ENCODE results near the gene CLPSL1. TPM values are rescaled to one million over a fixed set of nuclear protein-coding genes. Genes with fewer than 3 reads are reported as not detected.

The CLPSL1 gene
- total and polyA plus RNA-seq, 2 of the 4 experiments (the other 2 are of a cell fraction): not detected

DNA sequence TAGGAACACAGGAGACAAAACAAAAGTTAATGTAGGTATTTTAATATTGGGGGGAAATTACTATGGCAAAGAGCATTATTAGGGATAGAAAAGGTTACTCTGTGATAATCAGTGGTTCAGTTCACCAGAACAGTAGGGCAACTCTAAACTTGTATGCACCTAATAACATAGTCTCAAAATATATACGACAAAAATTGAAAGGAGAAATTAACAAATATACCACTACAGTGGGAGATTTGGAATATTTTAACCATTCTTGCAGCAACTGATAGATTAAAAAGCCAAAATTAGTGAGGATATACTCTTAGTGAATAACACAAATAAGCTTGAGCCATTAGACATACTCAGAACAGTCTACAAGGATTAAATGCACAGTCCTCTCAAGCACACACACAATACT, 32.9 kb upstream of the CLPSL1 start:
- H4K5ac ChIP-seq (ENCODE audit: low read depth, low read length): no peak overlapping the region
- TF ChIP-seq, protein P1, sequence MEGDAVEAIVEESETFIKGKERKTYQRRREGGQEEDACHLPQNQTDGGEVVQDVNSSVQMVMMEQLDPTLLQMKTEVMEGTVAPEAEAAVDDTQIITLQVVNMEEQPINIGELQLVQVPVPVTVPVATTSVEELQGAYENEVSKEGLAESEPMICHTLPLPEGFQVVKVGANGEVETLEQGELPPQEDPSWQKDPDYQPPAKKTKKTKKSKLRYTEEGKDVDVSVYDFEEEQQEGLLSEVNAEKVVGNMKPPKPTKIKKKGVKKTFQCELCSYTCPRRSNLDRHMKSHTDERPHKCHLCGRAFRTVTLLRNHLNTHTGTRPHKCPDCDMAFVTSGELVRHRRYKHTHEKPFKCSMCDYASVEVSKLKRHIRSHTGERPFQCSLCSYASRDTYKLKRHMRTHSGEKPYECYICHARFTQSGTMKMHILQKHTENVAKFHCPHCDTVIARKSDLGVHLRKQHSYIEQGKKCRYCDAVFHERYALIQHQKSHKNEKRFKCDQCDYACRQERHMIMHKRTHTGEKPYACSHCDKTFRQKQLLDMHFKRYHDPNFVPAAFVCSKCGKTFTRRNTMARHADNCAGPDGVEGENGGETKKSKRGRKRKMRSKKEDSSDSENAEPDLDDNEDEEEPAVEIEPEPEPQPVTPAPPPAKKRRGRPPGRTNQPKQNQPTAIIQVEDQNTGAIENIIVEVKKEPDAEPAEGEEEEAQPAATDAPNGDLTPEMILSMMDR (conservative IDR thresholded peaks at IDR 0.05; ENCODE audit: low read depth, low read length): no peak
- TF ChIP-seq SMC3 (IDR thresholded peaks at IDR 0.05; ENCODE audit: low read depth, low read length): no peak
- TF ChIP-seq, protein P2, sequence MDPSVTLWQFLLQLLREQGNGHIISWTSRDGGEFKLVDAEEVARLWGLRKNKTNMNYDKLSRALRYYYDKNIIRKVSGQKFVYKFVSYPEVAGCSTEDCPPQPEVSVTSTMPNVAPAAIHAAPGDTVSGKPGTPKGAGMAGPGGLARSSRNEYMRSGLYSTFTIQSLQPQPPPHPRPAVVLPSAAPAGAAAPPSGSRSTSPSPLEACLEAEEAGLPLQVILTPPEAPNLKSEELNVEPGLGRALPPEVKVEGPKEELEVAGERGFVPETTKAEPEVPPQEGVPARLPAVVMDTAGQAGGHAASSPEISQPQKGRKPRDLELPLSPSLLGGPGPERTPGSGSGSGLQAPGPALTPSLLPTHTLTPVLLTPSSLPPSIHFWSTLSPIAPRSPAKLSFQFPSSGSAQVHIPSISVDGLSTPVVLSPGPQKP (IDR thresholded peaks at IDR 0.05; ENCODE audit: borderline replicate concordance, low read depth, low read length): no peak
- no peak for TF ChIP-seq RCOR1 (IDR thresholded peaks at IDR 0.05; ENCODE audit: insufficient replicate concordance, low read length)
- no peak for TF ChIP-seq MAFK (IDR thresholded peaks at IDR 0.05; ENCODE audit: low read depth, low read length)
- no peak for TF ChIP-seq MAZ (IDR thresholded peaks at IDR 0.05; ENCODE audit: borderline replicate concordance, low read depth, low read length)
- TF ChIP-seq RFX5 (IDR thresholded peaks at IDR 0.05; ENCODE audit: low read depth, low read length): no peak
- no peak for TF ChIP-seq BHLHE40 (IDR thresholded peaks at IDR 0.05; ENCODE audit: low read depth, low read length)
- no peak for TF ChIP-seq CHD1 (IDR thresholded peaks at IDR 0.05; ENCODE audit: low read depth, low read length)
- TF ChIP-seq, protein P3, sequence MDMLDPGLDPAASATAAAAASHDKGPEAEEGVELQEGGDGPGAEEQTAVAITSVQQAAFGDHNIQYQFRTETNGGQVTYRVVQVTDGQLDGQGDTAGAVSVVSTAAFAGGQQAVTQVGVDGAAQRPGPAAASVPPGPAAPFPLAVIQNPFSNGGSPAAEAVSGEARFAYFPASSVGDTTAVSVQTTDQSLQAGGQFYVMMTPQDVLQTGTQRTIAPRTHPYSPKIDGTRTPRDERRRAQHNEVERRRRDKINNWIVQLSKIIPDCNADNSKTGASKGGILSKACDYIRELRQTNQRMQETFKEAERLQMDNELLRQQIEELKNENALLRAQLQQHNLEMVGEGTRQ (IDR thresholded peaks at IDR 0.05; ENCODE audit: low read depth, low read length): no peak
- no peak for TF ChIP-seq NFE2L2 (IDR thresholded peaks at IDR 0.05; ENCODE audit: low read depth, low read length)
- no peak for TF ChIP-seq MXI1 (IDR thresholded peaks at IDR 0.05; ENCODE audit: borderline replicate concordance, low read depth, low read length)
- TF ChIP-seq RAD21 (IDR thresholded peaks at IDR 0.05; ENCODE audit: low read length): no peak
- TF ChIP-seq POLR2A (IDR thresholded peaks at IDR 0.05; ENCODE audit: low read depth, low read length): no peak
- no peak for TF ChIP-seq CEBPB (IDR thresholded peaks at IDR 0.05; ENCODE audit: low read depth, low read length)
- H2BK5ac ChIP-seq (ENCODE audit: low read depth, low read length, poor library complexity, severe bottlenecking): no peak overlapping the region
- DNase-seq: no peak
- H2BK15ac ChIP-seq (ENCODE audit: low read depth, low read length): no peak overlapping the region
- H2AK9ac ChIP-seq (replicated peaks; ENCODE audit: low read depth, low read length, poor library complexity): no peak overlapping the region
- H3K9me1 ChIP-seq (ENCODE audit: insufficient read depth, low read length): no peaks in the 10 kb centered on the region
- WGBS, 2 experiments (ENCODE audit: extremely low coverage in 2 of 2, insufficient read length in 1 of 2): no CpG with 5 or more reads among the region's 1 CpG
- no peak overlapping the region for H3K23ac ChIP-seq (ENCODE audit: low read depth, low read length)
- H3K56ac ChIP-seq (ENCODE audit: extremely low read depth, insufficient read depth, low read length): no peak overlapping the region
- H3K79me1 ChIP-seq (ENCODE audit: low read depth in 1 of 2, low read length in 2 of 2): no peaks in the 10 kb centered on the region
- H2BK120ac ChIP-seq (ENCODE audit: low read depth, low read length): no peak overlapping the region
- H3K27me3 ChIP-seq (ENCODE audit: control insufficient read depth, insufficient read depth, low read length): peaks cover 40% of the 10 kb centered on the region
- no peaks in the 10 kb centered on the region for H3K4me1 ChIP-seq (ENCODE audit: control insufficient read depth, insufficient read depth, low read length)
- H3K4me3 ChIP-seq (ENCODE audit: insufficient read depth, low read depth, low read length): no peak overlapping the region
- H3K18ac ChIP-seq (ENCODE audit: low read depth, low read length): no peak overlapping the region
- H4K91ac ChIP-seq (ENCODE audit: insufficient read depth, low read depth, low read length): no peak overlapping the region
- H3K36me3 ChIP-seq (ENCODE audit: control insufficient read depth, insufficient read depth, low read length): no peaks in the 10 kb centered on the region
- peaks cover 8% of the 10 kb centered on the region for H3K9me3 ChIP-seq (ENCODE audit: control insufficient read depth, insufficient read depth, low read length)
- H2AK5ac ChIP-seq (ENCODE audit: low read depth, low read length): no peak overlapping the region
- no peak overlapping the region for H3K27ac ChIP-seq (ENCODE audit: insufficient read depth, low read length)
- no peak overlapping the region for H2BK20ac ChIP-seq (ENCODE audit: low read depth, low read length)
- no peak overlapping the region for H4K8ac ChIP-seq (ENCODE audit: low read depth in 2 of 2, low read length in 2 of 2)
- intact Hi-C loops (cut with micrococcal nuclease) (no loop called here), dilution Hi-C loops (cut with HindIII; ENCODE audit: low sequenced_read_pairs, unreplicated experiment) (no loop called here), in situ Hi-C loops (cut with MboI; ENCODE audit: low sequenced_read_pairs) (loop anchor here (25.0 kb wide), 1 partner anchor 436 kb away; no protein-coding TSS in a partner anchor)
- no peaks in the 10 kb centered on the region for H4K20me1 ChIP-seq (ENCODE audit: insufficient read depth, low read length)
- H2AFZ ChIP-seq (replicated peaks; ENCODE audit: low read length, poor library complexity): no peak overlapping the region
- H3K4me2 ChIP-seq (ENCODE audit: low read depth, low read length): no peak overlapping the region
- BruUV-seq (replicated peaks): no TSS peak
- H3K14ac ChIP-seq (replicated peaks; ENCODE audit: low read depth, low read length): no peak overlapping the region
- H3K9ac ChIP-seq (ENCODE audit: low read depth, low read length): no peak overlapping the region
- no peak for ATAC-seq (ENCODE audit: low read depth)
- CTCF ChIA-PET: no interaction called here
- H3K4ac ChIP-seq (ENCODE audit: low read depth, low read length): no peak overlapping the region
- POLR2A ChIA-PET (ENCODE audit: unreplicated experiment): no interaction called here
